HEK293 (cell line): ENCODE measurements around the gene RPS6KC1.

Experiments
- CTCF ChIP-seq: fragments of 450-650 bp; formaldehyde crosslinking; IDR thresholded peaks from 2 replicates; pipeline ENCODE4 v1.5.1; 2016; ENCODE audit warnings: missing biosample characterization, missing genetic modification characterization
- INSM2 ChIP-seq: fragments of 450-650 bp; formaldehyde crosslinking; IDR thresholded peaks from 2 replicates; pipeline ENCODE4 v1.5.1; 2016; ENCODE audit warnings: missing biosample characterization, missing genetic modification characterization
- REPIN1 ChIP-seq: fragments of 450-650 bp; formaldehyde crosslinking; IDR thresholded peaks from 2 replicates; pipeline ENCODE4 v1.5.1; 2017; ENCODE audit warnings: missing biosample characterization, missing genetic modification characterization, low read depth
- SP2 ChIP-seq: fragments of 450-650 bp; formaldehyde crosslinking; IDR thresholded peaks from 2 replicates; pipeline ENCODE4 v1.5.1; 2016; ENCODE audit warnings: missing biosample characterization, missing genetic modification characterization
- YY1 ChIP-seq: fragments of 450-650 bp; formaldehyde crosslinking; IDR thresholded peaks from 2 replicates; pipeline ENCODE4 v1.5.1; 2018; ENCODE audit warnings: missing biosample characterization, missing genetic modification characterization
- ZBTB10 ChIP-seq: fragments of 450-650 bp; formaldehyde crosslinking; IDR thresholded peaks from 2 replicates; pipeline ENCODE4 v1.5.1; 2016; ENCODE audit warnings: missing biosample characterization, missing genetic modification characterization
- ZNF114 ChIP-seq: fragments of 450-650 bp; formaldehyde crosslinking; IDR thresholded peaks from 2 replicates; pipeline ENCODE4 v1.5.0; 2017; ENCODE audit warnings: missing biosample characterization, missing genetic modification characterization
- ZNF146 ChIP-seq: fragments of 450-650 bp; formaldehyde crosslinking; IDR thresholded peaks from 2 replicates; pipeline ENCODE4 v1.5.1; 2016; ENCODE audit warnings: missing biosample characterization, missing genetic modification characterization
- ZNF324 ChIP-seq: fragments of 450-650 bp; formaldehyde crosslinking; IDR thresholded peaks from 2 replicates; pipeline ENCODE4 v1.5.1; 2016; ENCODE audit warnings: missing biosample characterization, missing genetic modification characterization
- ZNF785 ChIP-seq: fragments of 450-650 bp; formaldehyde crosslinking; IDR thresholded peaks from 2 replicates; pipeline ENCODE4 v1.5.1; 2016; ENCODE audit warnings: missing biosample characterization, missing genetic modification characterization
- ZSCAN30 ChIP-seq: fragments of 450-650 bp; IDR thresholded peaks from 2 replicates; pipeline ENCODE4 v1.5.1; 2018; ENCODE audit warnings: missing biosample characterization, mild to moderate bottlenecking, missing genetic modification characterization, moderate library complexity
- ZSCAN4 ChIP-seq: fragments of 450-650 bp; formaldehyde crosslinking; IDR thresholded peaks from 2 replicates; pipeline ENCODE4 v1.5.1; 2017; ENCODE audit warnings: missing biosample characterization, missing genetic modification characterization

GRCh38 chr1:213104604-213105003 is 53.6 kb downstream of the RPS6KC1 start:
- TF ChIP-seq ZSCAN4 (tag by site-specific recombination) (no peak), ZNF146 (no peak), CTCF (no peak), REPIN1 (no peak), SP2 (no peak), ZSCAN30 (tag by site-specific recombination) (no peak), ZNF324 (tag by site-specific recombination) (no peak), ZNF785 (tag by site-specific recombination) (no peak), YY1 (tag by site-specific recombination) (no peak), INSM2 (tag by site-specific recombination) (no peak), ZNF114 (tag by site-specific recombination) (no peak), ZBTB10 (tag by site-specific recombination) (no peak)
